ENCODE data around the gene ARHGEF17.

GRCh38 chr11:73402834-73403185 is 94.7 kb downstream of the ARHGEF17 start:
- TF ChIP-seq CTCF (IDR thresholded peaks at IDR 0.05) (no peak), EP300 (IDR thresholded peaks at IDR 0.05) (no peak), POLR2AphosphoS5 (IDR thresholded peaks at IDR 0.05) (no peak), POLR2A (IDR thresholded peaks at IDR 0.05) (no peak)

Measured in stomach (tissue), 4 donors.